ENCODE data around the gene VSTM2B. TPM values are rescaled to one million over a fixed set of nuclear protein-coding genes. Genes with fewer than 3 reads are reported as not detected.
"Not testable (repeated sequence)": the region's sequence is repeated elsewhere in the genome, so short reads cannot be mapped to it uniquely, and the experiment has no call there.

Gene VSTM2B
- polyA plus RNA-seq, 1 of the 3 experiments (the other 2 are of a cell fraction) = not detected

DNA sequence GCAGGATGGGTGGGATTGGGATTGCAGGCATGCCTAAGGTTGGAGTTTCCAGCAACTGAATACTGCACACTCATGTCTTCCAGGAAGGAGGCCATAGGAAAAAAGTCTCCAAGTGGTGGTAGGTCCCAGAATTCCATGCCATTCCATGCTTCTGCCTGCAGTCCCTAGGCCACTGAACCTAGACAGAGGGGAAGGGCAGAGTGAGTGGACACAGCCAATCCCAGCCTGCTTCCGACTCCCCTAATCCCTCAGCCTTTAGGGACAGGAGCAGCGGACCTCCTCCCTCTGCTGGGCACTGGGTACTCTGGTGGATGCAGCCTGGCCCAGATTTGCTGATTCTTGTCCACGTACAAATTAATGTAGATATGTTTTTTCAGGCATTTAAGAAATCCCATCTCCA is 17.0 kb downstream of the VSTM2B start (continued):
- TF ChIP-seq, protein P1, sequence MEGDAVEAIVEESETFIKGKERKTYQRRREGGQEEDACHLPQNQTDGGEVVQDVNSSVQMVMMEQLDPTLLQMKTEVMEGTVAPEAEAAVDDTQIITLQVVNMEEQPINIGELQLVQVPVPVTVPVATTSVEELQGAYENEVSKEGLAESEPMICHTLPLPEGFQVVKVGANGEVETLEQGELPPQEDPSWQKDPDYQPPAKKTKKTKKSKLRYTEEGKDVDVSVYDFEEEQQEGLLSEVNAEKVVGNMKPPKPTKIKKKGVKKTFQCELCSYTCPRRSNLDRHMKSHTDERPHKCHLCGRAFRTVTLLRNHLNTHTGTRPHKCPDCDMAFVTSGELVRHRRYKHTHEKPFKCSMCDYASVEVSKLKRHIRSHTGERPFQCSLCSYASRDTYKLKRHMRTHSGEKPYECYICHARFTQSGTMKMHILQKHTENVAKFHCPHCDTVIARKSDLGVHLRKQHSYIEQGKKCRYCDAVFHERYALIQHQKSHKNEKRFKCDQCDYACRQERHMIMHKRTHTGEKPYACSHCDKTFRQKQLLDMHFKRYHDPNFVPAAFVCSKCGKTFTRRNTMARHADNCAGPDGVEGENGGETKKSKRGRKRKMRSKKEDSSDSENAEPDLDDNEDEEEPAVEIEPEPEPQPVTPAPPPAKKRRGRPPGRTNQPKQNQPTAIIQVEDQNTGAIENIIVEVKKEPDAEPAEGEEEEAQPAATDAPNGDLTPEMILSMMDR (IDR thresholded peaks at IDR 0.05) = no peak
- TF ChIP-seq TAF1 (IDR thresholded peaks at IDR 0.05; ENCODE audit: borderline replicate concordance, low read depth, low read length) (no peak), YY1 (IDR thresholded peaks at IDR 0.05; ENCODE audit: low read depth) (no peak)

DNA sequence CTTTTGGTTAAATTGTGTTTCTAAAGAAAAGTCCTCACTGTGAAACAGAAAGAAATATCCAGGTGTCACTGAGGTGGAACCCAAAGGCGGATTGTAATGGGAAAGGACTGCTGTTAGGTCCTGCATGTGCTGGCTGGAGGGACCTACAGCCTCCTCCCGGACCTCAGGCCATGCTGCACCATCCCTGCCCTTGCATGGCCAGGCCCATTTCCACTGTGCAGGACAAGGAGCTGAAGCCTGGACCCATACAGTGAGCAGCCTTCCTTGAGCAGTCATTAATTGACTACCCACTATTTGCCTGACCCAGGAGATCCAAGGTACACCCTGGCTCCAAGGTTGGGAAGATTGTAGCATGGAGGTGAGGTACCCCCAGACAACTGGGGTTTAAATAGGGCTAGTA is 17.6 kb downstream of the VSTM2B start:
- H4K20me1 ChIP-seq (ENCODE audit: insufficient read depth) = no peaks in the 10 kb centered on the region
- no peaks in the 10 kb centered on the region for H3K9me3 ChIP-seq
- CTCF ChIA-PET = no interaction called here
- H3K4me2 ChIP-seq = no peak overlapping the region
- POLR2A ChIA-PET = no interaction called here
- H2AFZ ChIP-seq (ENCODE audit: low read depth) = no peak overlapping the region
- no peak overlapping the region for H3K4me3 ChIP-seq (ENCODE audit: low read depth in 2 of 2, low read length in 1 of 2)
- H3K4me1 ChIP-seq (ENCODE audit: control insufficient read depth in 1 of 2, insufficient read depth in 2 of 2, low read depth in 1 of 2, low read length in 1 of 2) = no peaks in the 10 kb centered on the region
- H3F3A ChIP-seq (replicated peaks; ENCODE audit: insufficient read depth) = no peaks in the 10 kb centered on the region
- H3K9me2 ChIP-seq = no peaks in the 10 kb centered on the region
- TF ChIP-seq TEAD4 (IDR thresholded peaks at IDR 0.05; ENCODE audit: borderline replicate concordance, insufficient read depth) (no peak), NRF1 (IDR thresholded peaks at IDR 0.05; ENCODE audit: low read depth, low read length) (no peak), SMC3 (IDR thresholded peaks at IDR 0.05; ENCODE audit: low read depth, low read length) (no peak), FOXM1 (IDR thresholded peaks at IDR 0.05; ENCODE audit: low read depth) (no peak), JUND (IDR thresholded peaks at IDR 0.05) (no peak), EZH2phosphoT487 (IDR thresholded peaks at IDR 0.05; ENCODE audit: borderline replicate concordance, low read depth) (no peak), NFIC (IDR thresholded peaks at IDR 0.05; ENCODE audit: borderline replicate concordance) (no peak)
- TF ChIP-seq, protein P2, sequence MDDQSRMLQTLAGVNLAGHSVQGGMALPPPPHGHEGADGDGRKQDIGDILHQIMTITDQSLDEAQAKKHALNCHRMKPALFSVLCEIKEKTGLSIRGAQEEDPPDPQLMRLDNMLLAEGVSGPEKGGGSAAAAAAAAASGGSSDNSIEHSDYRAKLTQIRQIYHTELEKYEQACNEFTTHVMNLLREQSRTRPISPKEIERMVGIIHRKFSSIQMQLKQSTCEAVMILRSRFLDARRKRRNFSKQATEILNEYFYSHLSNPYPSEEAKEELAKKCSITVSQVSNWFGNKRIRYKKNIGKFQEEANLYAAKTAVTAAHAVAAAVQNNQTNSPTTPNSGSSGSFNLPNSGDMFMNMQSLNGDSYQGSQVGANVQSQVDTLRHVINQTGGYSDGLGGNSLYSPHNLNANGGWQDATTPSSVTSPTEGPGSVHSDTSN (IDR thresholded peaks at IDR 0.05) = no peak
- H3K27me3 ChIP-seq (ENCODE audit: insufficient read depth) = no peaks in the 10 kb centered on the region
- H3K36me3 ChIP-seq (replicated peaks in 1 of 2; ENCODE audit: control insufficient read depth in 1 of 2, insufficient read depth in 2 of 2, low read length in 1 of 2) = no peaks in the 10 kb centered on the region
- H3K9ac ChIP-seq = no peak overlapping the region
- H3K79me2 ChIP-seq (ENCODE audit: insufficient read depth) = no peaks in the 10 kb centered on the region
- H3K27ac ChIP-seq (ENCODE audit: low read depth in 2 of 2, low read length in 1 of 2) = no peak overlapping the region
- WGBS (ENCODE audit: low lambda C conversion rate) = 0% methylated on average over 2 of the region's 2 CpGs
- DNase-seq = no peak

DNA sequence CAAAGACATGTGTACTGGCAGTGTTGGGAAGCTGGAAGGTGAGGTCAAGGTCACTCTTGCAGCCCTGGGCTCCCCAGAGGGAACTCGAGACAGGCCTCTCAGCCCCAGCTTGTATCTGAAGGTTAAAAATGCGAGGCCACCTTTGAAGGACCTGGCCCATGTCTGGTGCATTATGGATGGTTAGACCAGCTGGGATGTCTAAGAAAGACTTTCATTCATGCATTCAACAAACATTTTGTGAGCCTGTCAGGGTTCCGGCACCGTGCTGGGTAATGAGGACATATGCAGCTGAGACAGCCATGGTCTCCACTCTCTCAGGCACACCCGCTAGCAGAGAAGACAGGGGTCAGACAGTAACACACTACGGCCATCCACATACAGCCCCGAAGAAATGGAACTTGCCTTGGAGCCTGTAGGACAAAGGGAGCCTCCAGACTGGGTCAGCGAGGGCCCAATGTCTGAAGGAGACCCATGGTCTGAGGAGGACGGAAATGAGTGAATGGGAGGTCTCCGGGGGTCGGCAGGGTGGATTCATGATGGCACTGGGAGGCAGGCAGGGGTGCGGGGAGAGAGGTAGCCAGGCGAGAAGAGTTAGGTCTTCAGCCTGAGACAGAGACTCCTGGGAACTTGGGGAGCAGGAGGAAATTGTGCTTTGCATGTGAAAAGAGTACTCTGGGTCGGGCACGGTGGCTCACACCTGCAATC is 19.0 kb downstream of the VSTM2B start:
- Histone ChIP-seq H3K36me3 (replicated peaks in 1 of 2; ENCODE audit: control insufficient read depth in 1 of 2, insufficient read depth in 2 of 2, low read length in 1 of 2) (no peaks in the 10 kb centered on the region), H3K4me2 (no peak overlapping the region), H2AFZ (ENCODE audit: low read depth) (no peak overlapping the region), H3K9me3 (no peaks in the 10 kb centered on the region), H3K9me2 (no peaks in the 10 kb centered on the region), H3K4me1 (ENCODE audit: control insufficient read depth in 1 of 2, insufficient read depth in 2 of 2, low read depth in 1 of 2, low read length in 1 of 2) (no peaks in the 10 kb centered on the region), H3F3A (replicated peaks; ENCODE audit: insufficient read depth) (no peaks in the 10 kb centered on the region), H3K79me2 (ENCODE audit: insufficient read depth) (no peaks in the 10 kb centered on the region), H3K9ac (no peak overlapping the region), H3K27me3 (ENCODE audit: insufficient read depth) (no peaks in the 10 kb centered on the region), H3K27ac (ENCODE audit: low read depth in 2 of 2, low read length in 1 of 2) (no peak overlapping the region), H3K4me3 (ENCODE audit: low read depth in 2 of 2, low read length in 1 of 2) (no peak overlapping the region), H4K20me1 (ENCODE audit: insufficient read depth) (no peaks in the 10 kb centered on the region)
- 42% methylated on average over 13 of the region's 15 CpGs for WGBS (ENCODE audit: low lambda C conversion rate)
- CTCF ChIA-PET = interaction anchor here (0.5 kb wide), 1 partner anchor 16 kb away, joined by 3 read pairs; no protein-coding TSS in a partner anchor
- TF ChIP-seq, protein P3, sequence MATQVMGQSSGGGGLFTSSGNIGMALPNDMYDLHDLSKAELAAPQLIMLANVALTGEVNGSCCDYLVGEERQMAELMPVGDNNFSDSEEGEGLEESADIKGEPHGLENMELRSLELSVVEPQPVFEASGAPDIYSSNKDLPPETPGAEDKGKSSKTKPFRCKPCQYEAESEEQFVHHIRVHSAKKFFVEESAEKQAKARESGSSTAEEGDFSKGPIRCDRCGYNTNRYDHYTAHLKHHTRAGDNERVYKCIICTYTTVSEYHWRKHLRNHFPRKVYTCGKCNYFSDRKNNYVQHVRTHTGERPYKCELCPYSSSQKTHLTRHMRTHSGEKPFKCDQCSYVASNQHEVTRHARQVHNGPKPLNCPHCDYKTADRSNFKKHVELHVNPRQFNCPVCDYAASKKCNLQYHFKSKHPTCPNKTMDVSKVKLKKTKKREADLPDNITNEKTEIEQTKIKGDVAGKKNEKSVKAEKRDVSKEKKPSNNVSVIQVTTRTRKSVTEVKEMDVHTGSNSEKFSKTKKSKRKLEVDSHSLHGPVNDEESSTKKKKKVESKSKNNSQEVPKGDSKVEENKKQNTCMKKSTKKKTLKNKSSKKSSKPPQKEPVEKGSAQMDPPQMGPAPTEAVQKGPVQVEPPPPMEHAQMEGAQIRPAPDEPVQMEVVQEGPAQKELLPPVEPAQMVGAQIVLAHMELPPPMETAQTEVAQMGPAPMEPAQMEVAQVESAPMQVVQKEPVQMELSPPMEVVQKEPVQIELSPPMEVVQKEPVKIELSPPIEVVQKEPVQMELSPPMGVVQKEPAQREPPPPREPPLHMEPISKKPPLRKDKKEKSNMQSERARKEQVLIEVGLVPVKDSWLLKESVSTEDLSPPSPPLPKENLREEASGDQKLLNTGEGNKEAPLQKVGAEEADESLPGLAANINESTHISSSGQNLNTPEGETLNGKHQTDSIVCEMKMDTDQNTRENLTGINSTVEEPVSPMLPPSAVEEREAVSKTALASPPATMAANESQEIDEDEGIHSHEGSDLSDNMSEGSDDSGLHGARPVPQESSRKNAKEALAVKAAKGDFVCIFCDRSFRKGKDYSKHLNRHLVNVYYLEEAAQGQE (IDR thresholded peaks at IDR 0.05; ENCODE audit: low read depth, low read length) = no peak
- no peak for TF ChIP-seq EP300 (IDR thresholded peaks at IDR 0.05; ENCODE audit: borderline replicate concordance in 1 of 2, low read depth in 1 of 2, low read length in 1 of 2)
- POLR2A ChIA-PET = no interaction called here
- no peak for DNase-seq

DNA sequence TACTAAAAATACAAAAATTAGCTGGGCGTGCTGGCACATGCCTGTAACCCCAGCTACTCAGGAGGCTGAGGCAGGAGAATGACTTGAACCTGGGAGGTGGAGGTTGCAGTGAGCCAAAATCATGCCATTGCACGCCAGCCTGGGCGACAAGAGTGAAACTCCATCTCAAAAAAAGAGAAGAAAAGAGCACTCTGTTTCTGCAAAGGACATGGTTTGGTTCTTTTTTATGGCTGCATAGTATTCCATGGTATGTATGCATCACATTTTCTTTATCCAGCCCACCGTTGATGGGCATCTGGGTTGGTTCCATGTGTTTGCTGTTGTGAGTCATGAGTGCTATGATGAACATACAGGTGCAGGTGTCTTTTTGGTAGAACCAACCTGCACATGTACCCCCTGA is 19.7 kb downstream of the VSTM2B start:
- WGBS (ENCODE audit: low lambda C conversion rate) = 30% methylated on average over 4 of the region's 4 CpGs

More for the DNA sequence above, 19.7 kb downstream of the VSTM2B start:
- H3F3A ChIP-seq (replicated peaks; ENCODE audit: insufficient read depth); H3K9me3 ChIP-seq; H3K9ac ChIP-seq; H3K36me3 ChIP-seq (replicated peaks in 1 of 2; ENCODE audit: control insufficient read depth in 1 of 2, insufficient read depth in 2 of 2, low read length in 1 of 2); H3K4me2 ChIP-seq; H3K9me2 ChIP-seq; H2AFZ ChIP-seq (ENCODE audit: low read depth); H4K20me1 ChIP-seq (ENCODE audit: insufficient read depth); H3K4me3 ChIP-seq (ENCODE audit: low read depth in 2 of 2, low read length in 1 of 2); DNase-seq; H3K79me2 ChIP-seq (ENCODE audit: insufficient read depth); H3K27ac ChIP-seq (ENCODE audit: low read depth in 2 of 2, low read length in 1 of 2); H3K27me3 ChIP-seq (ENCODE audit: insufficient read depth); H3K4me1 ChIP-seq (ENCODE audit: control insufficient read depth in 1 of 2, insufficient read depth in 2 of 2, low read depth in 1 of 2, low read length in 1 of 2); CTCF ChIA-PET; POLR2A ChIA-PET: not testable (repeated sequence)
